CD14-positive monocyte (primary cell): ENCODE measurements around the gene TBC1D8B. TPM values are rescaled to one million over a fixed set of nuclear protein-coding genes. Genes with fewer than 3 reads are reported as not detected.

Experiments used
- DNase-seq, 3 donors: peaks; one replicate each; pipeline ENCODE4 v3.0.0-alpha.2; 2011 to 2022
- H2AFZ ChIP-seq: 2 replicates; pipeline ENCODE4 v1.6.0; 2012; ENCODE audit warnings: mild to moderate bottlenecking, low read depth, low read length, inconsistent platforms; ENCODE audit not compliant: insufficient read depth, poor library complexity, severe bottlenecking
- H3K27ac ChIP-seq, 2 donors: 1 replicate in 1 of 2; 2 replicates in 1 of 2; pipeline ENCODE4 v1.5.1; 2012 to 2013; ENCODE audit warnings: low read length in 2 of 2, control low read depth in 1 of 2, inconsistent platforms in 1 of 2, low read depth in 1 of 2, mild to moderate bottlenecking in 1 of 2
- H3K27me3 ChIP-seq, 2 donors: one replicate each; pipeline versions ENCODE4 v1.6.0 to v1.6.1; 2011 to 2013; ENCODE audit warnings: low read length in 2 of 2; ENCODE audit not compliant: control insufficient read depth in 2 of 2, insufficient read depth in 2 of 2
- H3K36me3 ChIP-seq, 2 donors: replicated peaks in 1 of 2; 1 replicate in 1 of 2; 2 replicates in 1 of 2; pipeline versions ENCODE4 v1.5.1 to v1.6.1; 2012 to 2013; ENCODE audit warnings: low read length in 2 of 2, control low read depth in 1 of 2, inconsistent platforms in 1 of 2, mild to moderate bottlenecking in 1 of 2; ENCODE audit not compliant: insufficient read depth in 2 of 2, control insufficient read depth in 1 of 2
- H3K4me1 ChIP-seq, 2 donors: 1 replicate in 1 of 2; 2 replicates in 1 of 2; pipeline versions ENCODE4 v1.5.1 to v1.6.1; 2012 to 2013; ENCODE audit warnings: low read length in 2 of 2, control low read depth in 1 of 2, inconsistent platforms in 1 of 2, mild to moderate bottlenecking in 1 of 2, moderate library complexity in 1 of 2; ENCODE audit not compliant: insufficient read depth in 2 of 2, control insufficient read depth in 1 of 2
- H3K4me2 ChIP-seq: replicated peaks from 2 replicates; pipeline ENCODE3; 2012; ENCODE audit warnings: low read length, moderate library complexity, mild to moderate bottlenecking; ENCODE audit not compliant: poor library complexity, severe bottlenecking; ENCODE audit errors: extremely low read depth
- H3K4me3 ChIP-seq, 3 experiments: fragments of 200-600 bp in 1 of 3; sonication (generic) in 1 of 3; replicated peaks in 1 of 3; 1 replicate in 2 of 3; 2 replicates in 1 of 3; pipeline ENCODE4 v1.5.1; 2011 to 2013; ENCODE audit warnings: low read length in 3 of 3, mild to moderate bottlenecking in 3 of 3, control low read depth in 2 of 3, low read depth in 2 of 3, inconsistent platforms in 1 of 3, moderate library complexity in 1 of 3
- H3K79me2 ChIP-seq: 2 replicates; pipeline ENCODE4 v1.6.0; 2012; ENCODE audit warnings: mild to moderate bottlenecking, control low read depth, inconsistent platforms, low read length, moderate library complexity; ENCODE audit not compliant: insufficient read depth
- H3K9ac ChIP-seq: 2 replicates; pipeline ENCODE4 v1.6.0; 2017; ENCODE audit warnings: low read length, mild to moderate bottlenecking; ENCODE audit not compliant: insufficient read depth, poor library complexity, severe bottlenecking
- H3K9me3 ChIP-seq, 2 donors: replicated peaks in 1 of 2; 1 replicate in 1 of 2; 2 replicates in 1 of 2; pipeline versions ENCODE4 v1.5.1 to v1.6.1; 2012 to 2013; ENCODE audit warnings: low read length in 2 of 2, control low read depth in 1 of 2; ENCODE audit not compliant: control insufficient read depth in 1 of 2, insufficient read depth in 1 of 2
- H4K20me1 ChIP-seq: 2 replicates; pipeline ENCODE4 v1.6.0; 2012; ENCODE audit warnings: mild to moderate bottlenecking, low read length, control low read depth, moderate library complexity; ENCODE audit not compliant: insufficient read depth
- H3K27ac Mint-ChIP-seq, 7 donors: one replicate each; pipeline ENCODE4 v1.8.0; 2020; ENCODE audit warnings: mild to moderate bottlenecking in 7 of 7, mixed read lengths in 7 of 7, moderate library complexity in 6 of 7, inconsistent platforms in 2 of 7
- H3K27me3 Mint-ChIP-seq, 3 donors: one replicate each; pipeline ENCODE4 v1.8.0; 2021 to 2022; ENCODE audit warnings: low read depth in 3 of 3, mild to moderate bottlenecking in 3 of 3, mixed read lengths in 3 of 3, moderate library complexity in 3 of 3, inconsistent platforms in 1 of 3
- H3K36me3 Mint-ChIP-seq, 2 donors: one replicate each; pipeline ENCODE4 v1.8.0; 2020; ENCODE audit warnings: mixed read lengths in 2 of 2, inconsistent platforms in 1 of 2, mild to moderate bottlenecking in 1 of 2
- H3K4me1 Mint-ChIP-seq: one replicate; pipeline ENCODE4 v1.8.0; 2020; ENCODE audit warnings: mild to moderate bottlenecking, mixed read lengths
- H3K4me3 Mint-ChIP-seq, 2 donors: one replicate each; pipeline ENCODE4 v1.8.0; 2020; ENCODE audit warnings: mild to moderate bottlenecking in 2 of 2, mixed read lengths in 2 of 2, moderate library complexity in 1 of 2
- H3K9me3 Mint-ChIP-seq, 7 donors: one replicate each; pipeline ENCODE4 v1.8.0; 2020 to 2022; ENCODE audit warnings: mixed read lengths in 7 of 7, mild to moderate bottlenecking in 6 of 7, moderate library complexity in 6 of 7, inconsistent platforms in 2 of 7
- CTCF ChIP-seq: fragments of 200-600 bp; IDR thresholded peaks from one replicate; pipeline ENCODE4 v1.8.0; 2022; ENCODE audit warnings: antibody characterized with exemption, mild to moderate bottlenecking
- WGBS: methylation state at CpG from one replicate; pipeline ENCODE4 v1.1.5; 2013; ENCODE audit warnings: missing lambda C conversion rate; ENCODE audit not compliant: insufficient coverage; 5-methylcytosine and 5-hydroxymethylcytosine counted together
- intact Hi-C, 2 donors: fragments of 100-400 bp; cut with micrococcal nuclease; formaldehyde crosslinking; loops; one replicate each; pipeline versions ENCODE4 v1.15.0 to v1.15.1; 2023
- polyA plus RNA-seq, 3 donors: library from polyadenylated mRNA; depleted of rRNA in 1 of 3; unstranded in 2 of 3; stranded (reverse) in 1 of 3; fragments of 300-500 nt in 2 of 3; fragments of >200 nt in 1 of 3; fragmentation: Illumina TruSeq in 2 of 3; gene quantifications; 1 replicate in 2 of 3; 2 replicates in 1 of 3; pipeline ENCODE4 v1.2.3, GENCODE V29; 2012 to 2021

Gene TBC1D8B
- polyA plus RNA-seq, 3 donors: 0.15 to 0.16 (median 0.16) TPM

GRCh38 chrX:106917830-106918500 is 115.5 kb downstream of the TBC1D8B start:
- Histone ChIP-seq H4K20me1 (no peaks in the 10 kb centered on the region), H3K79me2 (no peaks in the 10 kb centered on the region), H3K9me3 (no peaks in the 10 kb centered on the region), H3K9ac (no peak overlapping the region), H3K36me3 (no peaks in the 10 kb centered on the region), H3K27ac (no peak overlapping the region), H3K27me3 (no peaks in the 10 kb centered on the region), H3K4me3 (no peak overlapping the region), H2AFZ (no peak overlapping the region), H3K4me1 (no peaks in the 10 kb centered on the region), H3K4me2 (no peak overlapping the region)
- no peaks in the 10 kb centered on the region for H3K36me3 Mint-ChIP-seq
- H3K27ac Mint-ChIP-seq: no peak overlapping the region
- peaks cover 0 to 12% (median 4%) of the 10 kb centered on the region in 3 donors for H3K27me3 Mint-ChIP-seq
- peaks cover 0 to 5% (median 0%) of the 10 kb centered on the region in 7 donors for H3K9me3 Mint-ChIP-seq
- intact Hi-C loops: no loop called here
- WGBS: 0% methylated on average over 1 of the region's 6 CpGs
- H3K4me1 Mint-ChIP-seq: peaks cover 8% of the 10 kb centered on the region
- H3K4me3 Mint-ChIP-seq: no peak overlapping the region
- no peak for TF ChIP-seq CTCF
- no peak for DNase-seq

- no peaks in the 10 kb centered on the region for H3K36me3 ChIP-seq
- no CpG with 5 or more reads among the region's 2 CpGs for WGBS
- no peaks in the 10 kb centered on the region for H3K79me2 ChIP-seq
- H3K27me3 ChIP-seq: no peaks in the 10 kb centered on the region
- H3K4me1 ChIP-seq: no peaks in the 10 kb centered on the region
- H3K36me3 Mint-ChIP-seq: no peaks in the 10 kb centered on the region
- no peaks in the 10 kb centered on the region for H4K20me1 ChIP-seq
- no peak within 1 kb of the TSS for H3K4me3 ChIP-seq
- peaks cover 0 to 12% (median 4%) of the 10 kb centered on the region in 3 donors for H3K27me3 Mint-ChIP-seq
- H3K9me3 ChIP-seq: no peaks in the 10 kb centered on the region
- intact Hi-C loops: no loop called here
- peak within 1 kb of the TSS in 1 of 7 donors; percentile 2 for H3K27ac Mint-ChIP-seq
- H3K27ac ChIP-seq: no peak within 1 kb of the TSS
- no peak within 1 kb of the TSS for H3K4me3 Mint-ChIP-seq
- H3K9me3 Mint-ChIP-seq: peaks cover 0 to 5% (median 0%) of the 10 kb centered on the region in 7 donors
- peaks cover 8% of the 10 kb centered on the region for H3K4me1 Mint-ChIP-seq
- no peak for TF ChIP-seq CTCF
- H3K9ac ChIP-seq: no peak within 1 kb of the TSS
- H3K4me2 ChIP-seq: no peak within 1 kb of the TSS
- no peak within 1 kb of the TSS for H2AFZ ChIP-seq
- no peak for DNase-seq
Observed at GRCh38 chrX:106919932-106920452, 117.5 kb downstream of the TBC1D8B start, which contains the start of gene CLDN2. Gene CLDN2, plus strand, starts transcription at chrX:106920402. Its CDS starts 7,827 bp downstream, at chrX:106928229.
